ENCODE measurements around the gene PRR33.

DNA sequence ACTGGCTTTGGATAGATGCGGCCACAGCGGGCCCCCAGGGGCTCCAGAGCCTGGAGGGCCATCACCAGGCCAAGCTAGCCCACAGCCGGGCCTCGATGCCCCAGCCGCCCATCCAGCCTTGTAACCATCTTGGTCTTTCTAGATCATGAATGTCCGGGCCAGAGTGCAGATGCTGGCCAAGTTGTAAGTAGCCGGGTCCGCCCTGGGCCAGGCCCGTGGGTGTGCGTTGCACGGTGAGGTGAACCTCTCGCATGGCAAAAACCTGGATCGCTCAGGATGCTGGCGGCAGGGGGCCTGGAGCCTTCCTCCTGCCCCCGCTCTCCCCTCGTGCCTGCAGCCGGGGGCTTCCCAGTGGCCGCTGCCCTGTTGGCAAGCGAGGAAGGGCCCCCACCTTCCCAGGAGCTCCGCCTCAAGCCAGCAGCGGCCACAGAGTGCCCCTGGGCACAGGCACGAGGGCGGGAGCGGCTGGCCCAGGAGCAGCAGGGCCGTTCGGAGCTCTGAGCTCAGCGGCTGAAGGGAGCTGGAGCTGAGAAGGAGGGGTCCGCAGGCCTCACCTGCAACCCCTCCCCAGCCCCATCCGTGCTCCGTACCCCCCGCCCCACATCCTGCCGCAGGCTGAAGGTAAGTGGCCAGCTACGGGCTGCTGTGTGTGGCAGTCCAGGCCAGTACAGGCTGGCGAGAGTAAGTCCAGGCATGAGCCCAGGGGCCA is 44.5 kb upstream of the PRR33 start:
- TF ChIP-seq, protein P1, sequence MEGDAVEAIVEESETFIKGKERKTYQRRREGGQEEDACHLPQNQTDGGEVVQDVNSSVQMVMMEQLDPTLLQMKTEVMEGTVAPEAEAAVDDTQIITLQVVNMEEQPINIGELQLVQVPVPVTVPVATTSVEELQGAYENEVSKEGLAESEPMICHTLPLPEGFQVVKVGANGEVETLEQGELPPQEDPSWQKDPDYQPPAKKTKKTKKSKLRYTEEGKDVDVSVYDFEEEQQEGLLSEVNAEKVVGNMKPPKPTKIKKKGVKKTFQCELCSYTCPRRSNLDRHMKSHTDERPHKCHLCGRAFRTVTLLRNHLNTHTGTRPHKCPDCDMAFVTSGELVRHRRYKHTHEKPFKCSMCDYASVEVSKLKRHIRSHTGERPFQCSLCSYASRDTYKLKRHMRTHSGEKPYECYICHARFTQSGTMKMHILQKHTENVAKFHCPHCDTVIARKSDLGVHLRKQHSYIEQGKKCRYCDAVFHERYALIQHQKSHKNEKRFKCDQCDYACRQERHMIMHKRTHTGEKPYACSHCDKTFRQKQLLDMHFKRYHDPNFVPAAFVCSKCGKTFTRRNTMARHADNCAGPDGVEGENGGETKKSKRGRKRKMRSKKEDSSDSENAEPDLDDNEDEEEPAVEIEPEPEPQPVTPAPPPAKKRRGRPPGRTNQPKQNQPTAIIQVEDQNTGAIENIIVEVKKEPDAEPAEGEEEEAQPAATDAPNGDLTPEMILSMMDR (IDR thresholded peaks at IDR 0.05; ENCODE audit: borderline replicate concordance, extremely low read depth, low read length, poor library complexity, severe bottlenecking): no peak
- TF ChIP-seq EZH2 (IDR thresholded peaks at IDR 0.05; ENCODE audit: borderline replicate concordance, low read depth, low read length, severe bottlenecking): no peak

Data from DND-41 (cell line).